GM19240 (cell line): ENCODE measurements around the gene MAP10.
"Not testable (repeated sequence)": the region's sequence is repeated elsewhere in the genome, so short reads cannot be mapped to it uniquely, and the experiment has no call there.

Source experiments
- DNase-seq: peaks from one replicate; pipeline ENCODE4 v3.0.0; 2011; ENCODE audit warnings: low spot score; ENCODE audit not compliant: insufficient read length

The MAP10 gene, protein sequence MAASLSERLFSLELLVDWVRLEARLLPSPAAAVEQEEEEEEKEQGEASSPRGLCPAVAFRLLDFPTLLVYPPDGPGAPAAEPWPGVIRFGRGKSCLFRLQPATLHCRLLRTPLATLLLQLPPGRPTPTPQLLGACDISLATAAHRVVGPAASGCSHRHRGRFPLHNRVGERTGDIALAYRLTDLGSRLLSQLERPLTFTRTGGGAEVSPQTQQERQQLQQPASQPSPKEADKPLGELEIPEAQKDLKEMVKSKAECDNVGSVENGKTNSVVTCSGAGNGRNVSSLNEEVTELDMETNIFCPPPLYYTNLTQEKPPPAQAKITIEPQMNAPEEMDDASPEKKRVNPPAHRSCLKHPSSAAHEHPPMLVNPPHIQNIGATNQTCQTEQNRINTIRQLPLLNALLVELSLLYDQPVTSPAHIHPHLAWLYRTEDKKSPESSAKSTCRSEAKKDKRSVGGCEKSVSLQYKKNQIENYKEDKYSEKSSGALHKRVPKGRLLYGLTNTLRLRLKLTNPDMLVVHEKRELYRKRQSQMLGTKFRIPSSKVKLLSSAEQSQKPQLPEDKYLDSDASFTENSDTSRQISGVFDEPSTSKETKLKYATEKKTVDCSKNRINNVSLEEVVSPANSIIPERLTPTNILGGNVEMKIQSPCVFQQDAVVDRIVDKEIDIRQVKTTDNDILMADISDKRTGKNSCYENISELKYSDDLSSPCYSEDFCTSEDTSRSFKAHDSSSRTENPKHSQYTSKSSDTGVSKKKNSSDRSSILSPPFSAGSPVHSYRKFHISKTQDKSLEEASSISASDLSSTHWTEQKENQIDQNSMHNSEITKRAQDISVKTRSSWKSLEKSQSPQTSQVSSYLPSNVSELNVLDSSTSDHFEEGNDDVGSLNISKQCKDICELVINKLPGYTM

DNA sequence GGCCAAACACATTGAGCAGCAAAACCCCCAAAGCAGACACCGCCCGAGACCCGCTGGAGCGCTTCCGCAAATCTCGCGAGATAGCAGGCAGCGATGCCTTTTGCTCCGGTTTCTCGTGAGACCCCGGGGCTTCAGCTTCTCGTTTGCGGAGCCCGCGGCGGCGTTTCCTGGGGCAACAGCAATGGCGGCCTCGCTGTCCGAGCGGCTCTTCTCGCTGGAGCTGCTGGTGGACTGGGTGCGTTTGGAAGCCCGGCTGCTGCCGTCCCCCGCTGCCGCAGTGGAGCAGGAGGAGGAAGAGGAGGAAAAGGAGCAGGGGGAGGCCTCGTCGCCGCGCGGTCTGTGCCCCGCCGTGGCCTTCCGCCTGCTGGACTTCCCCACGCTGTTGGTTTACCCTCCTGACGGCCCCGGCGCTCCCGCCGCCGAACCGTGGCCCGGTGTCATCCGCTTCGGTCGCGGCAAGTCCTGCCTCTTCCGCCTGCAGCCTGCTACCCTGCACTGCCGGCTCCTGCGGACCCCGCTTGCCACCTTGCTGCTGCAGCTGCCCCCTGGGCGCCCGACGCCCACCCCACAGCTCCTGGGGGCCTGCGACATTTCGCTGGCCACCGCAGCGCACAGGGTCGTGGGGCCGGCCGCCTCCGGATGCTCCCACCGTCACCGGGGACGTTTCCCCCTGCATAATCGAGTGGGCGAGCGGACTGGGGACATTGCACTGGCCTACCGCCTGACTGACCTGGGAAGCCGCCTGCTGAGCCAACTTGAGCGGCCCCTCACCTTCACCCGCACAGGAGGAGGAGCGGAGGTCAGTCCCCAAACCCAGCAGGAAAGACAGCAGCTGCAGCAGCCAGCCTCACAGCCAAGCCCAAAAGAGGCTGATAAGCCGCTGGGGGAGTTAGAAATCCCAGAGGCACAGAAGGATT is at the start of gene MAP10:
TSS of gene MAP10 (plus strand) at position 148 of the 917 bp plus-strand sequence. CDS start at position 182, 34 bp downstream.
- peak; percentile 73 for DNase-seq

DNA sequence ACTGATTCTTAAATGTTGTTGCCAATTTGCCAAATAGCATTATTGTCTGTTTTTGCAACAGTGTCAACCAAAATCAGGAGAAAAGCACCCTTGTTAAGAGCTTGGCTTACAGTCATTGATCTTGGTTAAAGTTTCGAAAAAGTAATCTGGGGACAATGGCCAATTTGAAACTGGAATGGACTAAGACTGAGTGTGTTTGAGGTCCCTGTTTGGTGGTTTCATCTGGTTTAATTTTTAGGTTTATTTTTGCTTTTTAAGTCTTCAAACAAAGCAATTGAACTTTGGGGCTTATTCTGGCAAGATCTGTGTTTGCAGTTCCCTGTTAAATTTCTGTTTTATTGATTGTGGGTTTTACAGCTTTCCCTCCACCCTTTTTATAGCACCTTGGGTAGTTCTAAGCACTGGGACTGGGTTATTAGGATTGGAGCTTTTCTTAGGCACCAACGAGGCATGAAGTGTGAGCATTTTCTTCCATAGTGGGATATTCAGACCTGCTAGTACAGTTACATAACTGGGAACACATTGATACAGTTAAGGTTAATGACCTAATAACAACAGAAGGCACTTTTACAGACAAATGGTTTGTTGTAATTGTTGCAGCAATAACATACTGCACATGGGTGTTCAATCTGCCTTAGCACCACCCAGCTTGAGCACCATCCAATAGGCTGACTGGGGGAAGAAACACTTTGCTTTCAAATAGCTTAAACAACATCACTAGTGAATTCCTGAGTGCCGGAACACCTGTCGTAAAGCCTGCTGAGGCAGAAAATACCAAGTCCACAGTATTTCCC is 40.6 kb upstream of the MAP10 start:
- no peak for DNase-seq

DNA sequence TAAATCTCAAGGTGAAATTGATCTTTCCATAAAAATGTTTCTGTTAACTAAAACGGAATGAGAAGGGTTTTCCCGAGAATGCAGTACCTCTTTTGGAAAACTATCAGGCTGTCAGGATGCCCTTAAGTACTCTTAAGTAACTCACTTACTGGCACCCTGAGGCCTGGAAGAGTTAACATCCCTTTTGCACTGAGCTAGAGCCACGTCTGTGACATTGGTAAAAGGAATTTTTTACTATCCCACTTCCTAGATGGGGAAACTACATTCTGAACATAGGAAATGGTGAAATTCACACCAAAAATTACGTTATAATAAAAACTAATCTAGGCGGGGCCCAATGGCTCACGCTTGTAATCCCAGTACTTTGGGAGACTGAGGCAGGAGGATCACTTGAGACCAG is 39.7 kb upstream of the MAP10 start:
- no peak for DNase-seq

DNA sequence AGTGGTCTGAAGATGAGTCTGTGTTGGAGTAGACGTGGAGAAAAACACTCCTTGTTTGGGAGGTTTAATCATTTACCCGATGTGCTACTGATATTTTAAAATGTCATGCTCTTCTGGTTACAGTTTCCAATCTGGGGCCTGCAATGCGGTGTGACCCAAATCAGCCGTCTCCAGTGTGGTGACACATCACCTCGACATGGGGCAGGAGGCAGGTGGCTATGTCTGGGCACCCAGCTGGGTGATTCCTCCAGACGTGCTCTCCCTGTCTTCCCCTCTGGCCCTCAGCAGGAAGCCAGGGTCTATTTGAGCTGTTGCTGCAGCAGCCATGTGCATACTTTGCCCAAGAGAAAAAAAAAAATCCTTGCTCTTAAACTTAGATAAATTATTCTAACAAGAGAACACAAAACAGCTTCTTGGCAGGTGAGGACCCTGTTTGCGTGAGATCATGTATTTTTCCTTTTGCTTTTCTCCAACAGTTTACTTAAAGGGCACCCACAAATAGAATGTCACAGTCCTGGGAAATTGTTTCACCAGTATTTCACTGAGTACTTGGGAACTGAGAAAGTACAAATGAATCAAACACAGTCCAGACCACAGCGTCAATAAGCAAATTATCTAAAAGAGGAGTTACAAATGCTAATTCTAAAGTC is 38.9 kb upstream of the MAP10 start:
- no peak for DNase-seq

DNA sequence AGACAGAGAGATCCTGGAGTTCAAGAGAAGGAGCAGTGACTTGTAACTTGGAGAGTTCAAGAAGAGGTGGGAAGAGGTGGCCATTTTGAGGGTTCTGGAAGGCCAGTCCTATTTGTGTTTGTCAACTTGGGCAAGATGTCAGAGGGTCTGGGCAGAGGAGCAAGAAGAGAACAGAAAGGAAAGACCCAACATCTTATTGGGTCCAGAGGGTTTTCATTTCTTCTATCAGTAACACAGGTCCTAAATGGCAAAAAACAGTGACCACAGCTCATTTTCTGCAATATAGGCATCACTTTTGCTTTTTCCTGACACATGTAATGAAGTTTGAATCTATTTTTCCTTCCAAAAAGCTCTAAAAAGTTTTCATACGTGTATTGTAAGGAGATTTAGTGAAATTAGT is 38.3 kb upstream of the MAP10 start:
- DNase-seq = no peak

DNA sequence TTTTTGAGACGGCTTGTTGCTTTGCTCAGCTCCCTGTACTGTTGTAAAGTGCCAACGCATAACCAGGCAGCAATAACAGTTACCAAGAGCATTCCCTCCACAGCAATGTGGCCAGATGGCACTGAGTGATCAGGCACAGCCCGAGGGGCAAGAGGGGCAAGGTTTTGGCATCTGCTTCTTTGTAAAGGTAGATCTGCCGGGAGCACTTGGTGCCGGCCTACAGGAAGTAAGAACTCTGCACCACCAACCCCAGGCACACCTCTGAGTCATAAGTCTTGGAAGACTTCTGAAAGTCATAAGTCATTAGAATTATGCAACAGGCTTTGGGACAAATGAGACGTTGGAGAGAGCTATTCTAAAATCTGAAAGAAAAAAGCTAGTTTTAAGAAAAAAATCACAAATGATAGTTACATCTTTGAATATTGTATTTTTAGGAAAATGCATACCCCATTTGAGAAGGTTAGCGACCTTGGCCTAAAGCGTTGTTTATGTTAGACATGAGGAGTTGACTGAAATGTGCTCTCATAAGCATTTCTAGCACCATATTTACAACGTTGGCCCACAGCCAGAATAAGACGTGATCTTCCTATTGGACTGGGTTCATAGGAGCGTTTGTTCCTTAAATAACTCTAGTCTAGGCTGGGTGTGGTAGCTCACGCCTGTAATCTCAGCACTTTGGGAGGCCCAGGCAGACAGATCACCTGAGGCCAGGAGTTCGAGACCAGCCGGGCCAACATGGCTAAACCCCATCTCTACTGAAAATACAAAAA is 37.7 kb upstream of the MAP10 start:
- no peak for DNase-seq

DNA sequence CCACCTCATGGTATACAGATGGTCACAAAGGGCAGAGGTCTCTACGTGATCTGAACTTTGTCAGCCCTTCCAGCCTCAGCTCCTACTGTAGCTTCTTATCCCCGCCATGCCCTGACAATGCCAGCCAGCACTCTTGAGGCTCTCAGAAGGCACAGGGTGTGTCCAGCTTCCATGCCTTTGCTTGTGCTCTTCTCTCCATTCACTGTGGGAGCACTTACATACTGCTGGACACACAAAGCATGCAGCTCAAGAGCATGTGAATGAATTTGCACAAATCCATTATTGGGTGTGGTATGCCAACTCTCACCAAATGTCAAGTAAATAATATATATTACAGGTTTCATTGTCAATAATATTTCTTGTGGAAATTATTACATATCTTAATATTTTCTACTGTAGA is 36.4 kb upstream of the MAP10 start:
- no peak for DNase-seq

DNA sequence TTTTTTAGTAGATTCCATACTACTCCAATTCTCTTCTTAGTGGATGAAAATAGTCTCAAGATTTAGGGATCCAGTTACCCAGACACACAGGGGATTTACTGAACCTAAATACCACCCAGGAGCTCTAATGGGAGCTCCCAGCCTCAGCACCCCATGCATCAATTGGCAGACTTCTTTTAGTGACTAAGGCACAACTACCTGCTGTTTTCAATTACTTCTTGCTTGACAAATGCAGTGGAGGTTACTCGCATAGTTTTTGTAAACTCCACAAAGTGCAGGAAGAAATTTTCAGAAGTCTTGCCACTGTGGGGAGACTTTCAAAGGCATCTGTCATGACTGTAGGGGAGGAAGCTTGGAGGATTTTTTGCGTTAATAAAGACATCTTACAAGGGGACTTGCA is 35.5 kb upstream of the MAP10 start:
- no peak for DNase-seq

DNA sequence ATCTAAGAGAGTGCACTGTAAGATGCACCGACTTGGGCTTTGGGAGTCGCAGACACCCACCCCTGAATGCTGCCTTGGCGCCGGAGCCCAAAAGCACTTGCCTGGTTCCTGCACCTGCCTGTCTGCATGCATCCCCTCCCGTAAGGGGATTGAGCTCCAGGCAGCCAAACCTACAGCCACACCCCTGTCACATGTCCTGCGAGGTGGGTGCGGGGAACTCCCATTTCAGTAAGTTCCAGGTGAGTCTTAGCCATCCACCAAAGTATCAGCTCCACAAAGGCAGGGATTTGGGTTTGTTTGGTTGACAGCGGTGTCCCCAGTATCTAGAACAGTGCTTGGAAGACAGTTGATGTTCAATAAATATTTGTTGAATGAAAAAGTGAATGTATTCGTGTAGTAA is 31.5 kb upstream of the MAP10 start:
- no peak for DNase-seq

DNA sequence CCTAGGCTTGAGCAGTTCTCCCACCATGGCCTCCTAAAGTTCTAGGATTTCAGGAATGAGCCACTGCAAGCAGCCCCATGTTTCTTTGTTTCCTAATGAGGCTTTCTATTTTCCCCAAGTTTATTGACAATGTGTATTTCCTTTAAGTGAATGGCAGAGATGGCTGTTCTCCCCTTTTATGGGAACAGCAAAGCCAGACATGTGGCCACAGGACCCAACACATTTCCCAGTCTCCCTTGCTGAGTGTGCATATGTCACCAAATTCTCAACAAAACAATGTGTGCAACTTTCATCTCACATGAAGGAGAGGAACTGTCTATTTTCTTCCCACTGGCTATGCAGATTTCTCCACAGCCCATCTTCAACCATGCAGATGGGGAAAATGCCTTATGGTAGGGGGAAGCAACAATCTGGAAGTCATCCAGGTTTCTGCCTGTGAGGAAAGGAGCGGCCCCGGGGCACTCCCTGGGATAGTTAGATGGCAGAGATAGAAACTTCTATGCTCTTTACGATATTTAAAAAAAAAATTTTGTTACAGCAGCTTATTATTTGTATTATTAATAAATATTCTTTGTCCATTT is 28.6 kb upstream of the MAP10 start:
- no peak for DNase-seq

DNA sequence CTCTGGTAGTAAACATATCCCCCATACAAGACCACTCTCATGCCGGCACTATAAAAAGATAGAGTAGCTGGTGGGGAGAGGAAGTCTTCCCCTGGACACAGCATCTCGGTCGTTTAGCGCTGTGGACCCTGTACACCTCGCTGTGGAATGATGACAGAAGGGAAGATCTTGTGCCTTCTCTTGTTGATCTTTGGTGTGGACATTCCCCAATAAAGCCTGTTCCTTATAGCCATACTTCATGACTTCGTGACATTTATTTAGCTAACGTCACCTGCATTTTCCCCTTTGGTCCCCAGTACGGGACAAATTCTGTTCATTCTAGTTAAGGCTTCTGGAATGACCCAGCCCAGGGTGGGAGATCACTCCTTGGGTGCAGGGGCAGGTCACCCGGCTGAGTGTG is 24.9 kb upstream of the MAP10 start:
- no peak for DNase-seq

DNA sequence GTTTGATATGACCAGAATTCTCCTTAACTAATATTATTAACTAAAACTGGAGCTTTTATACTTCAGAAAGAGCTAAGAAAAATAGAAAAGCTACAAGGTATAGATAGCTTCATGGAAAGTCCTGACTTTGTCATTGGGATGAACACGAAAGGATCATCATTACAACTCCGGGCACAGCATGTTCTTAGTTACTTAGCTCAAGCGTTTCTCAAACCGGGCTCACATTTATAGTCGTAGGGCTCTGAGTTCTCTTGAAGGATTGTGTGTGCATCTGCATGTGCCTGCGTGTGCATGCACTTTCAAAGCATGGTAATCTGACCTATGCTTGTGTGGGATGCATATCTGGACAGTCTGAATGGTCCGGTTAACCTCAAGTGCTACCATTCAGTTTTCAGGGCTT is 20.4 kb upstream of the MAP10 start:
- DNase-seq = no peak

DNA sequence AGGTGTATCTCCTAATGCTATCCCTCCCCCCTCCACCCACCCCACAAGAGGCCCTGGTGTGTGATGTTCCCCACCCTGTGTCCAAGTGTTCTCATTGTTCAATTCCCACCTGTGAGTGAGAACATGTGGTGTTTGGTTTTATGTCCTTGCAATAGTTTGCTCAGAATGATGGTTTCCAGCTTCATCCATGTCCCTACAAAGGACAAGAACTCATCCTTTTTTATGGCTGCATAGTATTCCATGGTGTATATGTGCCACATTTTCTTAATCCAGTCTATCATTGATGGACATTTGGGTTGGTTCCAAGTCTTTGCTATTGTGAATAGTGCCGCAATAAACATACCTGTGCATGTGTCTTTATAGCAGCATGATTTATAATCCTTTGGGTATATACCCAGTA is 19.6 kb upstream of the MAP10 start:
- DNase-seq = not testable (repeated sequence)

DNA sequence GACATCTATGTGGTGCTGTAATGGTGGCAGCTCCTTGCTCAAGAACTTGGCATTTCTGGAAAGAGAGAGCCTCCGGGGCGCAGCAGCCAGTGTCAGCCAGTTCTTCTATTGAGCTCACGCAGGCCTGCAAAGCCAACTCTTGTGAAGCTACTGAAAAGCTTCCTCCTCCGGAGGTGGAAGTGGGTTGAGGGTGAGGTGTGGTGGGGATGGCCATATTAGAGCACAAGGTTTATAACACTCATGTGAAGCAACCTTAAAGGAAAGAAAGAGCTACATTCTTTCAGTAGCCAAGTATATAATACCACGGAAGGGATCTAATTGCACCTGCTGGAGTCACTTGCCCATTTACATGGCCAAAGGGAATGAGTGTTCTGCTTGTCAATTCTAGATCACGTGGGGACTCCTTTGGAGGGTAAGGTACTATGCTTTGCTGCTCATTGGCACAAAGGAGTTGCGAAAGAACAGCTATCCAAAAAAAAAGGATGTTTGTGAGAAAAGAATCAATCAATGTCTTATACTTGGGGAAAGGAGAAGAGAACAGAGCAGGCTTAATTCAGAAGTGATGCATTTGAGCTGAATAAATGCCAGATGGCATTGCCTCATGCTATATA is 18.3 kb upstream of the MAP10 start:
- no peak for DNase-seq

DNA sequence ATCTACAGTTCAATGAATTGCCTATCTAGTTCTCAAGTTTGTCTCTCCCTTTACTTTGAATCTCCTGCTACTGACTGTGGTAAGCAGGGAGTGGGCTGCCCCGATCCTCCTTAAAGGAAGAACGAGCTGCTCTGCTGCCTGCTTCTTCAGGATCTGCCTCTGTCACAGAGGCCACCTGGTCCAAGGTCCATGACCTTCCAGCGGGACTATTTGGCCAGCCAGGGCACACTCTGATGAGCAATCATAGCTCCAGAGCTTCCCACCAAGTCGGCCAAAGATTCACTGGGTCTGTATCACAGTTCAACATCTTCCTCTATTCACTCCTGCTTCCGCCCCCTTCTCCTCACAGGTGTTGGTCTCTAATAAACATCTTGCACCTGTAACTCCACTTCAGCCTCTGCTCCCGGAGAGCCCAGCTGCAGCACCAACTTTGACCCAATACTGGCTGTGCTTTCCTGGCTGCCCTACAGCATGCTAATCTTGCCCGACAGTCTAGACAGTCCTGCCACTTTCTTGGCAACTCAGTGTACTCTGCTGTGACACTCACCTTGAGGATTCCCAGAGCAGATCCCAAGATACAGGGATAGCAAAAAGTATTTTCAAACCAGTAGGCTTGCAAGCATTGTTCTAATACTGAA is 16.9 kb upstream of the MAP10 start:
- no peak for DNase-seq

DNA sequence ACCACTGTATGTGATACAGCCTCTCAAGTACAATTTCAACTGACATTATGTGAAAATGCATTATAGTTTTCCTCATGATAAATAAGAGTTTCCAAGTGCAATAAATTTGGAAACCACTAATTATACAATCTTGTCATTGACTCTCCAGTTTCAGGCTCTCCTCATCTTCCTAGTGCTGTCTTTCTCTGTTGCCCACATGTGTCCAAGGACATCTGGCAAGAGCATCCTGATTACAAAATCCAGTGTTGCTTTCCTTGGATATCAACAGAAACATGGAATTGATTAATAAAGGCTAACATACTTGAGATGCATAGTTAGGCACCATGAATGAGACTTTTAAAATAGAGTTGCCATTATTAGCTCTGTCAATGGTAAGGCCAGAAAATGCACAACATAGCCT is 15.6 kb upstream of the MAP10 start:
- no peak for DNase-seq

DNA sequence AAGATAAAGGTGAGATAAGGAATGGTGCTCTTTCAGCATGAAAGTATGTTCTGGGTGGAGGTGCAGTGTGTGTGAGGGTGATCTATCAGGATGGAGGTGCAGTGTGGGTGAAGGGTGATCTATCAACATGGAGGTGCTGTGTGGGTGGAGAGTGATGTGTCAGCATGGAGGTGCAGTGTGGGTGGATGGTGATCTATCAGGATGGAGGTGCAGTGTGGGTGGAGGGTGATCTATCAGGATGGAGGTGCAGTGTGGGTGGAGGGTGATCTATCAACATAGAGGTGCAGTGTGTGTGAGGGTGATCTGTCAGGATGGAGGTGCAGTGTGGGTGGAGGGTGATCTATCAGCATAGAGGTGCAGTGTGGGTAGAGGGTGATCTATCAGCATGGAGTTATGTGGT is 12.3 kb upstream of the MAP10 start:
- no peak for DNase-seq

DNA sequence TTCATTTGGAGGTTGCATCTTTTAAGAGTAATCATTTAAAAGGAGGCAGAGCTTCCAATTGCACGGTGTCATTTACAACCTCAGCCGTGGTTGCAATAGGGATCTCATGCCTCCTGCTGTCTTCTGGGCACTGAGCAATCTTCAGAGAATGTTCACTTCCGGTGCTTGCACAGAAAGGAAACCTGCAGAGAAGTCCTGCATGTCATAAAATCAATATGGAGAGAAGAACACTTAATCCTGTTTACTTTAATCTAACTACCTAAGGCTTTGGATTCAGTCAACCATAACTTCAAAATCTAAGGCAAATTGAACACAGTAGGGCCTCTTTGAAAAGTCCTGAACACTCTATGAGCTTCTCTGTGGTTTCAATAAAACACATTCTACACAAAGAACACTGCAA is 11.3 kb upstream of the MAP10 start:
- no peak for DNase-seq
